Tibial nerve (tissue), 4 donors: ENCODE results near the gene RAB35.

Experiments used
- CTCF ChIP-seq, 5 experiments: fragments of 200-600 bp in 3 of 5; fragments of 450-650 bp in 2 of 5; sonication (generic) in 3 of 5; IDR thresholded peaks; one replicate each; pipeline ENCODE4 v1.5.1; 2016 to 2019; ENCODE audit warnings: antibody characterized with exemption in 5 of 5, mild to moderate bottlenecking in 3 of 5, moderate library complexity in 2 of 5
- EP300 ChIP-seq, 2 donors: sonication (generic); formaldehyde crosslinking; IDR thresholded peaks; one replicate each; pipeline ENCODE4 v1.6.1; 2017; ENCODE audit warnings: antibody characterized with exemption in 2 of 2, mild to moderate bottlenecking in 1 of 2
- POLR2A ChIP-seq, 2 donors: fragments of 450-650 bp; IDR thresholded peaks; one replicate each; pipeline ENCODE4 v1.6.1; 2017; ENCODE audit warnings: antibody characterized with exemption in 2 of 2, mild to moderate bottlenecking in 2 of 2, moderate library complexity in 2 of 2

DNA sequence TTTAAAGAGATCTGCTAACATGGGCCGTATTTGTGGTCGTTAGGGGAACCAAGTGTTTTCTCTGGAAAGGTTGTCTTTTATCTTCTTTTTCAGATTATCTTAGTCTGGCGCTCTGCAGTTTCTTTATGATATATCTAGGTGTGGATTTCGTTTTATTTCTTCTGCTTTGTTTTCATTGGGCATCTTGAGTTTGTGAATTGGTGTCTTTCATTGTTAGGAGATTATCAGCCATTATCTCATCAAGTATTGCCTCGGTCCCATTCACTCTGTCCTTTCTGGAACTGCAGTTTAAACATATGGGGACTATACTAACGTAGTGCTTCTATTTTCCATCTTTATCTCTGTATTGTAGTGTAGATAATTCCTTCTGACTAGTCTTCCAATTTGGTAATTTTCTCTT lies 67.1 kb downstream of the RAB35 start:
- no peak for TF ChIP-seq CTCF (IDR thresholded peaks at IDR 0.05)
- no peak for TF ChIP-seq POLR2A (IDR thresholded peaks at IDR 0.05)
- no peak for TF ChIP-seq EP300 (IDR thresholded peaks at IDR 0.05)
